Tongue (tissue), 2 donors: ENCODE measurements around the gene PHF3. TPM values are rescaled to one million over a fixed set of nuclear protein-coding genes. Genes with fewer than 3 reads are reported as not detected.
"Not testable (repeated sequence)": the region's sequence is repeated elsewhere in the genome, so short reads cannot be mapped to it uniquely, and the experiment has no call there.

Experiments
- DNase-seq: peaks from one replicate; pipeline ENCODE4 v3.0.0-alpha.2; 2015
- total RNA-seq: library from RNA; depleted of rRNA; stranded (reverse); fragments of >200 nt; gene quantifications from one replicate; pipeline ENCODE4 v1.2.3, GENCODE V29; 2014

Gene PHF3
- total RNA-seq, 1 donor from 2014 or later: 90.7 TPM

- DNase-seq: no peak
Observed at GRCh38 chr6:63713332-63713731, 77.7 kb downstream of the PHF3 start.

- no peak for DNase-seq
Observed at GRCh38 chr6:63714091-63714490, 78.5 kb downstream of the PHF3 start.

- no peak for DNase-seq
Observed at GRCh38 chr6:63716169-63716568, 80.6 kb downstream of the PHF3 start.

DNA sequence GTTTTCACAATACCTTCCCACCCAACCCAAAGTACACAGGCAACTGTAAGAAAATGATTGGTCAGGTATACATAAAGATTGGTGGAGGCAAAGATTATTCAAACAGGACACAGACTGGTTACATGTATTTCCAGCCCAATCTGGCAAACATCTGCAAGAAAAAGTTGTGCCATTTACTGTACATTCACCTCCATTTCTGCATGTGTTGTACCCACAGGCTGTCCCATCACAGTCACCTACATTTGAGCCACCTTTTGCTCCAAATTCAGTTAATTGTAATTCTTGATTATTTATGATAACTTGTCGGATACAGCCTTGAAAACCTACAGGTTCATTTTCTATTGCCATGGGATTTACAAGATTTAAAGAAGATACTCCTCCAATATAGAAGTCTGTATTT, 85.6 kb downstream of the PHF3 start:
- no peak for DNase-seq

DNA sequence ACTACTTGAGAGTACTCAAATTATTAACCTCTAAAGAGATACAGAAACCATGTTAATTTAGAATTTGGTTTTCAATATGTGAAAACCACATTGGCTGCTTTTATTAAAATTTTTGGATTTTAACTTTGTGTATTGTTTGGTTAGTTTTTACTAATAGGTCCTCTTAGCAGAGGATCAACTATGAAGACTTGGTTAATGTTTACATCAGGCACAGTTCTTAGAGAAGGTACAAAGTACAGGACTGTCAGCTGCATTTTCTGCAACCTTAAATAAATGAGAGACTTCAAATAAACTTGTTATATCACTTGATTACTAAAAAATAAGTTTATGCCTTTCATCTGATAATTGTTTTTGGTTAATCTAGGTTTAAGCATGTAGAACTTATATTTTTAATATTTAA, 89.1 kb downstream of the PHF3 start:
- DNase-seq: no peak

GRCh38 chr6:63730311-63730710, 94.7 kb downstream of the PHF3 start:
- no peak for DNase-seq

GRCh38 chr6:63731930-63732329, 96.3 kb downstream of the PHF3 start:
- DNase-seq: no peak

- no peak for DNase-seq
Observed at GRCh38 chr6:63732336-63732735, 96.7 kb downstream of the PHF3 start.

DNA sequence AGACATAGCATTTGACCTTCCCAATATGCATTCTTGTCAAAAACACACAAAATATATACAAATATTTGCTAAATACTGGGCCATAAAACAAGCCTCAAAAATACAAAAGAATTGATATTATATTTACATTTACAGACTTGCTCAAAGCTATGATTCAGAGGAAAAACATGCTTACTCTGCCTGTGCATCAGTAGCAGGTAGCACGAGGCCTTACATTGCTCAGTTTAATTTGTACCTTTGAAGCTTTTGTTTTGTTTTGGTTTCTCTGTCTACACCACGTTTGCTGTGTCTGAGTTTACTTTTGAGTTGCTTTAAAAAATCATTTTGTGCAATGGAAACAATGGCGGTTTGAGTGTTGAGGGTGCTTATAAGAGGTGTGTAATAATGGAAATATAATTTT, 99.3 kb downstream of the PHF3 start:
- no peak for DNase-seq

GRCh38 chr6:63738190-63738589, 102.6 kb downstream of the PHF3 start:
- DNase-seq: not testable (repeated sequence)

DNA sequence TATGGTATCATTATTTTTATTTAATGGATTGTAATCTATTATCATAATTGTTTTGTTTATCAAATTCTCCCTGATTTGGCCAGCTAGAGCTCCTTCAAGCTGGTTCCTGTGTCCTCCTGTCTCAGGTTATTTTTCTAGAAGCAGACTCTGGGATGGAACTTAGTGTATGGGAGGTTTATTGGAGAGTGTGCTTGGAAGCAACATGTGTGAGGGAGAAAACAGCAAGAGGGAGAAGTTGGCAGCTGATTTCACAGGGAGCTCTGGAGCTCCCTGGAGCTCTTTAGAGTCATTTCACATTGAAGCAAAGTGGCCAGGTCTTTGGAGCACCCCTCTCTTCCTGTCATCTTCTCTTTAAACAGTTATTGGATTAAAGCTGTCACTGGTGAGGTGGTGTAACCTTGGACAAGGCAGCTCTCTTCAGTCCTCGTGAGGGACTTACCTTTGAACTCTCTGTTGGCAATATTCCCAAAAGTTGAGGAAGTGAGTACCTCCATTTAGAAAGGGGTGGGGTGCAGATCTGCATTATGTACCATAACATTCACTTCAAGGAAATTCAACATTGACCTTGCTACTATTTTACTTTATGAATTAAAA, 103.6 kb downstream of the PHF3 start:
- no peak for DNase-seq

- DNase-seq: no peak
Observed at GRCh38 chr6:63740709-63741108, 105.1 kb downstream of the PHF3 start.

DNA sequence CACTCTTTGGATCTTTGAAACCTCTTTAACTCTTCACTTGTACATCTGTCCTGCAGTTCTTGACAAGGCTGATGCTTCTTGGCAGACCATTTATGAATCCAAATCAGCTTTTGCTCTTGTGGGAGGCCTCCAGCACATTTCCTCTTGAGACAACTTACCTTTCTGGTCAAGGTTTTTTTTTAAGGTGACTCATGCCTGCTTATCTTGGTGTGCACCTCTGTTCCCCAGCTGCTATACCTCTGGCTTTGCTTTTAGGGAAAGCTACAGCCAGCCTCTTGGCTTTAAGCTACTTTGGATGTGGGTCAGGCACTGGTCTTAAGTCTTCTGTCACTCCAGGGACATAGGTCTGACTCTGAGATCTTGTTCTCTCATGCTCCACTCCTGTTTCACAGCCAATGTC, 106.5 kb downstream of the PHF3 start:
- no peak for DNase-seq

- no peak for DNase-seq
Observed at GRCh38 chr6:63743691-63744090, 108.1 kb downstream of the PHF3 start.

- no peak for DNase-seq
Observed at GRCh38 chr6:63744810-63745209, 109.2 kb downstream of the PHF3 start.

DNA sequence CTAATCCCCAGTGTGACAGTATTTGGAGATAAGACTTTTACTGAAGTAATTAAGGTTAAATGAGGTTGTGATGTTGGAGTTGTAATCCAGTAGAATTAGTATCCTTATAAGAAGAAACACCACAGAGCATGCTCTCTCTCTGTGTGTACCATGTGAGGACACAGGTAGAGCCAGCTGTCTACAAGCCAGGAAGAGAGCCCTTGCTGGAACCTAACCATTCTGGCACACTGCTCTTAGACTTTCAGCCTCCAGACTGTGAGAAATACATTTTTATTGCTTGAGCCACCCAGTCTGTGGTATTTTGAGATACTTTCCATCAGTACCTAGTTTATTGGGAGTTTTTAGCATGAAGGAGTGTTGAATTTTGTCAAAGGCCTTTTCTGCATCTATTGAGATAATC, 110.2 kb downstream of the PHF3 start:
- no peak for DNase-seq

DNA sequence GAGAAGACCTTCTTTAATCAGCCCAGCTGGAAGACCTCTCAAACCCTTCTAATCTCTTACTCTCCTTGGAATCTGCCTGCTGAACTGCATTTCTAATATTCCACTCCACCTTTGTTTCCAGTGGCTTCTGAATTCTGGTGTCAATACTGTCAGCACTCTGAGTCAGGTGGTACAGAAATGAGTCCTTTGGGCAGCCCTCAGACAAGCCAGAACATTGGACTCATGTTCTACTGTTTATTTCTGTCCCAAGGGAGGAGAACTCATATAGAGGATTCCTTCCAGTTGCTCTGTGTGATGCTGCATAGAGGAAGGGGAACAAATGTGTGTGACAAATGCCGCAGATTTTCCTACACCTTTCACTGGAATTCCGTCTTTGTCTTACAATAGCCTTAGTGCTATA, 114.8 kb downstream of the PHF3 start:
- DNase-seq: no peak

- DNase-seq: not testable (repeated sequence)
Observed at GRCh38 chr6:63757275-63757674, 121.7 kb downstream of the PHF3 start.

- DNase-seq: no peak
Observed at GRCh38 chr6:63757826-63758225, 122.2 kb downstream of the PHF3 start.

DNA sequence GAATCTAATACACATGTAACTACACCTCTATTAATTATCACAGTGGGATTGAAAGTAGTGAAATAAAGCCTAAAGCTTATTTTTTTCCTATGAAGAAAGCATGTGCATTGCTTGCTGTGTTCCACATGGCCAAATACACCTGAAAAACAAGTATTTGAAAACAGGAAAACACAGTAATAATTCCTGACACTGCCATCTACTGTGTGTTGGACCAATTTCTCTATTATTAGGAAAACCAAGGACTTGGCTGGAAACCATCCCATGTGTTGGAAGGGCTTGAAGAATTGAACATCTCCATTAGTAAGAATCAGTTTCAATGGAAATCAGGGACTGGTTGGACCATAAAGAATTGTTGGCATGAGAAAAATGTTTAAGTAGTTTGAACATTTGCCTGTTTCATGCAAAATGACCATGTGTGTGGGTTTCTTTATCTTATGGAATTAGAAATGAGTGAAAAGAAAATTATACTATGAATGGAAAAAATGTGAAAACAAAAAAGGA, 124.1 kb downstream of the PHF3 start:
- no peak for DNase-seq

DNA sequence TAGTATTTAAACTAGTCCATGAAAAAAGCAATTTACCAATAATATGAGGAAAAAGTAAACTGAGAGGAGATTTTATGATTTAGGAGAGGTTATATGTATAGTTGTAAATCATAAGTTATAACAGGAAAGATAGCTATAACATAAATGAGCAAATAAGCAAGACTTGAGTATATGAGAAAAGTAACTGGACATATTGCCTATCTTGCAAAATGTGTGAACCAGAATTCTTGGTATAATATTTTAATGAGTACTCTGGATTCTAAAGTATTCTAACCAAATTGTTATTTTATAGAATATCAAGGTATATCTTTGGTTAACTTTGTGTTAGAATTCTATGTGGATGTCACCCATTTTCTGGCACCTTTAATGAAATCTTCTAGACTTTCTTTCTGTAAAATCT, 124.6 kb downstream of the PHF3 start:
- DNase-seq: no peak

DNA sequence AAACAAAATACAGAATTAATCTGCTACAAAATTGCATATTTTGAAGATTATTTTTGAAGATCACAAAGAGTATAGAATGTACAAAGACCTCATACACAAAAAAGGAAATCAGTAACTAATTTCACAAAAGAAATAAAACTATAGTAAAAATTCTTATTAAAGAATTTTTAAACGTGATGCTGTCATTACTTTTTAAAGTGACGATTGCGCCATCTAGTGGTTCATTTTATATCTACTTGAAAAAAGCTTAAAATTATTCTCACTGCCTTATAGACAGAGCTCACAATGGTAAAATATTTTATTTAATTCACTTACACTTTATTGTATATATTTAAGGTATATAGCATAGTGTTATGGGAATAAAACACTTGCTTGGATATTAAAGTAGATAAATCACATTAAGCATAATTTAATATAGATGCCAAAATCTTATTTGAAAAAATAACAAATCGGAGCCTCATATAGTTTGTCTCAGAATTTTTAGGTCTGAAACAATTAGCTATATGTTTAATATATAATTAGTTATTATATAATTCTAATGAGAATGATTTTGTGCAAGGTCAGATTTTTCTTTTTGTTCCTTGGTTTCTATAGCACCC, 128.8 kb downstream of the PHF3 start:
- DNase-seq: peak; percentile 80
